ENCODE measurements around the gene OCA2.

GRCh38 chr15:28006116-28006905 lies 92.8 kb downstream of the OCA2 start:
- no peak for TF ChIP-seq CTCF (IDR thresholded peaks at IDR 0.05; ENCODE audit: low read depth, low read length)
- TF ChIP-seq EZH2phosphoT487 (IDR thresholded peaks at IDR 0.05; ENCODE audit: low read depth): no peak
